Measurements from ENCODE around the gene GK2. TPM values are rescaled to one million over a fixed set of nuclear protein-coding genes. Genes with fewer than 3 reads are reported as not detected.

The GK2 gene
- total RNA-seq, 1 experiment from 2014 or later: not detected

- DNase-seq (ENCODE audit: unreplicated experiment): no peak
- CTCF ChIA-PET: no interaction called here
- peaks cover 37% of the 10 kb centered on the region for H3K27me3 Mint-ChIP-seq (ENCODE audit: insufficient read depth, unreplicated experiment)
- H3K4me3 Mint-ChIP-seq (ENCODE audit: unreplicated experiment): no peak overlapping the region
- no peaks in the 10 kb centered on the region for H3K9me3 Mint-ChIP-seq (ENCODE audit: unreplicated experiment)
- no peak overlapping the region for H3K27ac Mint-ChIP-seq (ENCODE audit: low read depth, unreplicated experiment)
- intact Hi-C loops (cut with micrococcal nuclease): no loop called here
- TF ChIP-seq CTCF (IDR thresholded peaks at IDR 0.05; ENCODE audit: unreplicated experiment): no peak
- no TSS peak for BruUV-seq (replicated peaks)
- POLR2A ChIA-PET: interaction anchor here (0.7 kb wide), 1 partner anchor 55 kb away, joined by 3 read pairs; no protein-coding TSS in a partner anchor
- no peaks in the 10 kb centered on the region for H3K36me3 Mint-ChIP-seq (ENCODE audit: insufficient read depth, unreplicated experiment)
- peaks cover 8% of the 10 kb centered on the region for H3K4me1 Mint-ChIP-seq (ENCODE audit: insufficient read depth, unreplicated experiment)
Measured at GRCh38 chr4:79403356-79403755, 4.7 kb downstream of the GK2 start.

- H3K27ac Mint-ChIP-seq (ENCODE audit: low read depth, unreplicated experiment): no peak overlapping the region
- intact Hi-C loops (cut with micrococcal nuclease): no loop called here
- no peak for DNase-seq (ENCODE audit: unreplicated experiment)
- no peaks in the 10 kb centered on the region for H3K36me3 Mint-ChIP-seq (ENCODE audit: insufficient read depth, unreplicated experiment)
- no peak for TF ChIP-seq CTCF (IDR thresholded peaks at IDR 0.05; ENCODE audit: unreplicated experiment)
- ChIA-PET CTCF (no interaction called here), POLR2A (interaction anchor here (0.7 kb wide), 1 partner anchor 56 kb away, joined by 3 read pairs; no protein-coding TSS in a partner anchor)
- no peak overlapping the region for H3K4me3 Mint-ChIP-seq (ENCODE audit: unreplicated experiment)
- no TSS peak for BruUV-seq (replicated peaks)
- peaks cover 47% of the 10 kb centered on the region for H3K27me3 Mint-ChIP-seq (ENCODE audit: insufficient read depth, unreplicated experiment)
- H3K9me3 Mint-ChIP-seq (ENCODE audit: unreplicated experiment): no peaks in the 10 kb centered on the region
- H3K4me1 Mint-ChIP-seq (ENCODE audit: insufficient read depth, unreplicated experiment): peaks cover 8% of the 10 kb centered on the region
Measured at GRCh38 chr4:79402332-79402851, 5.6 kb downstream of the GK2 start.

- ChIA-PET CTCF (interaction anchor here (1.0 kb wide), 1 partner anchor 176 kb away, joined by 4 read pairs; no protein-coding TSS in a partner anchor), POLR2A (no interaction called here)
- Mint-ChIP-seq H3K36me3 (ENCODE audit: insufficient read depth, unreplicated experiment) (no peaks in the 10 kb centered on the region), H3K9me3 (ENCODE audit: unreplicated experiment) (no peaks in the 10 kb centered on the region), H3K4me3 (ENCODE audit: unreplicated experiment) (no peak overlapping the region), H3K27me3 (ENCODE audit: insufficient read depth, unreplicated experiment) (peaks cover 59% of the 10 kb centered on the region), H3K4me1 (ENCODE audit: insufficient read depth, unreplicated experiment) (peaks cover 8% of the 10 kb centered on the region), H3K27ac (ENCODE audit: low read depth, unreplicated experiment) (no peak overlapping the region)
- BruUV-seq (replicated peaks): no TSS peak
- no peak for DNase-seq (ENCODE audit: unreplicated experiment)
- no peak for TF ChIP-seq CTCF (IDR thresholded peaks at IDR 0.05; ENCODE audit: unreplicated experiment)
- intact Hi-C loops (cut with micrococcal nuclease): no loop called here
Measured at GRCh38 chr4:79399076-79399475, 9.0 kb downstream of the GK2 start.

GRCh38 chr4:79397951-79398350 lies 10.1 kb downstream of the GK2 start:
- TF ChIP-seq CTCF (IDR thresholded peaks at IDR 0.05; ENCODE audit: unreplicated experiment): no peak
- CTCF ChIA-PET: no interaction called here

More at GRCh38 chr4:79397951-79398350, 10.1 kb downstream of the GK2 start:
- Mint-ChIP-seq H3K27me3 (ENCODE audit: insufficient read depth, unreplicated experiment) (peaks cover 55% of the 10 kb centered on the region), H3K36me3 (ENCODE audit: insufficient read depth, unreplicated experiment) (no peaks in the 10 kb centered on the region), H3K4me3 (ENCODE audit: unreplicated experiment) (no peak overlapping the region), H3K27ac (ENCODE audit: low read depth, unreplicated experiment) (no peak overlapping the region), H3K9me3 (ENCODE audit: unreplicated experiment) (no peaks in the 10 kb centered on the region), H3K4me1 (ENCODE audit: insufficient read depth, unreplicated experiment) (peaks cover 8% of the 10 kb centered on the region)
- intact Hi-C loops (cut with micrococcal nuclease): no loop called here
- DNase-seq (ENCODE audit: unreplicated experiment): no peak
- POLR2A ChIA-PET: no interaction called here
- BruUV-seq (replicated peaks): no TSS peak
